Heart left ventricle (tissue), 16 donors: Measurements from ENCODE around the gene PLK5. TPM values are rescaled to one million over a fixed set of nuclear protein-coding genes. Genes with fewer than 3 reads are reported as not detected.

Experiments
- ATAC-seq, 4 donors: fragments of 200-7000 bp; cut with Tn5 transposase; one replicate each; pipeline ENCODE4 v1.9.1; 2020 to 2022; ENCODE audit warnings: moderate library complexity in 4 of 4, mild to moderate bottlenecking in 3 of 4, moderate number of reproducible peaks in 1 of 4
- DNase-seq, 5 donors: peaks; one replicate each; pipeline ENCODE4 v3.0.0-alpha.2; 2020
- H3K27ac ChIP-seq, 12 donors: fragments of 200-600 bp; sonication (generic) in 4 of 12; one replicate each; pipeline versions ENCODE4 v1.5.0 to v1.8.0; 2016 to 2022; ENCODE audit warnings: mild to moderate bottlenecking in 2 of 12
- H3K27me3 ChIP-seq, 9 donors: fragments of 200-600 bp; sonication (generic) in 2 of 9; one replicate each; pipeline versions ENCODE4 v1.5.1 to v1.8.0; 2016 to 2022; ENCODE audit warnings: mild to moderate bottlenecking in 3 of 9
- H3K36me3 ChIP-seq, 9 donors: fragments of 200-600 bp; sonication (generic) in 2 of 9; one replicate each; pipeline versions ENCODE4 v1.5.0 to v1.8.0; 2018 to 2022; ENCODE audit warnings: mild to moderate bottlenecking in 2 of 9
- H3K4me1 ChIP-seq, 12 donors: fragments of 200-600 bp; sonication (generic) in 4 of 12; one replicate each; pipeline versions ENCODE4 v1.5.0 to v1.8.0; 2016 to 2022; ENCODE audit warnings: mild to moderate bottlenecking in 3 of 12
- H3K4me3 ChIP-seq, 12 donors: fragments of 200-600 bp; sonication (generic) in 4 of 12; one replicate each; pipeline versions ENCODE4 v1.5.0 to v1.8.0; 2017 to 2022; ENCODE audit warnings: mild to moderate bottlenecking in 9 of 12, moderate library complexity in 4 of 12
- H3K9me3 ChIP-seq, 12 donors: fragments of 200-600 bp; sonication (generic) in 4 of 12; one replicate each; pipeline versions ENCODE4 v1.5.0 to v1.8.0; 2016 to 2022; ENCODE audit warnings: mild to moderate bottlenecking in 1 of 12
- POLR2A ChIP-seq, 2 donors: fragments of 450-650 bp; IDR thresholded peaks; one replicate each; pipeline ENCODE4 v1.6.1; 2017; ENCODE audit warnings: antibody characterized with exemption in 2 of 2, mild to moderate bottlenecking in 2 of 2, moderate library complexity in 2 of 2
- WGBS, 4 donors: extraction: QIAGEN DNeasy Blood & Tissue Kit in 2 of 4; methylation state at CpG; one replicate each; pipeline versions ENCODE4 v1.1.5 to v1.1.7; 2013 to 2018; 5-methylcytosine and 5-hydroxymethylcytosine counted together
- intact Hi-C, 10 donors: fragments of 100-400 bp; cut with DNase I; formaldehyde crosslinking; loops; one replicate each; pipeline versions ENCODE4 v1.11.1 to v1.14.2; 2022
- polyA plus RNA-seq, 2 donors: library from polyadenylated mRNA; stranded (reverse); fragments of 200-250 nt; gene quantifications; one replicate each; pipeline ENCODE4 v1.2.3, GENCODE V29; 2013
- total RNA-seq, 9 donors: library from RNA; depleted of rRNA in 2 of 9; stranded (reverse); fragments of >200 nt in 2 of 9; fragmentation: NEBNext Ultra II Directional in 3 of 9; extraction: Animal tissue kit (Norgen Biotek cat#: 25700) in 3 of 9; gene quantifications; one replicate each; pipeline versions ENCODE4 v1.1.0 to v1.2.4, GENCODE V29; 2016 to 2023
- TF ChIP-seq, protein P1 (sequence below), 12 donors: fragments of 200-600 bp; sonication (generic) in 4 of 12; IDR thresholded peaks; one replicate each; pipeline versions ENCODE4 v1.5.0 to v1.8.0; 2018 to 2022; ENCODE audit warnings: antibody characterized with exemption in 12 of 12, mild to moderate bottlenecking in 5 of 12
- donor health status: ischemic (EF 13 %, LVEDD 7.1; RV severe dilation, severe dysfunction).
- donor health status: healthy with polysubstance abuse.
- donor health status: DM: no; HTN: yes; CAD: no.
- donor health status: DM: no; HTN: no; CAD: no.
- donor health status: ischemic (EF 25% LVEDD 6.9; RV normal size, moderate dysfunction).
- donor health status: ischemic (EF 25% LVEDD 5.7; RV mildly dilated, moderate dysfunction).
- donor health status: healthy.
- donor health status: DM: yes; HTN: yes; CAD: no.
- donor health status: ischemic (EF 35%, LVEDD 5.7; RV mildly dilated, moderate dysfunction).
- donor health status: nonischemic (EF 11% LVEDD 7.7; RV severe dilation, severe dysfunction).
- donor health status: DM: yes; HTN: yes; CAD: no.
- donor health status: PGD.
- donor health status: ischemic (EF 29% LVEDD 5.4; RV normal size, mild dysfunction).
- donor health status: nonischemic (EF 23%, LVEDD 6.1; RV moderate dilation, normal function).

PLK5 gene
- total and polyA plus RNA-seq, 11 donors = 0.17 to 0.30 TPM; not detected in 9

DNA sequence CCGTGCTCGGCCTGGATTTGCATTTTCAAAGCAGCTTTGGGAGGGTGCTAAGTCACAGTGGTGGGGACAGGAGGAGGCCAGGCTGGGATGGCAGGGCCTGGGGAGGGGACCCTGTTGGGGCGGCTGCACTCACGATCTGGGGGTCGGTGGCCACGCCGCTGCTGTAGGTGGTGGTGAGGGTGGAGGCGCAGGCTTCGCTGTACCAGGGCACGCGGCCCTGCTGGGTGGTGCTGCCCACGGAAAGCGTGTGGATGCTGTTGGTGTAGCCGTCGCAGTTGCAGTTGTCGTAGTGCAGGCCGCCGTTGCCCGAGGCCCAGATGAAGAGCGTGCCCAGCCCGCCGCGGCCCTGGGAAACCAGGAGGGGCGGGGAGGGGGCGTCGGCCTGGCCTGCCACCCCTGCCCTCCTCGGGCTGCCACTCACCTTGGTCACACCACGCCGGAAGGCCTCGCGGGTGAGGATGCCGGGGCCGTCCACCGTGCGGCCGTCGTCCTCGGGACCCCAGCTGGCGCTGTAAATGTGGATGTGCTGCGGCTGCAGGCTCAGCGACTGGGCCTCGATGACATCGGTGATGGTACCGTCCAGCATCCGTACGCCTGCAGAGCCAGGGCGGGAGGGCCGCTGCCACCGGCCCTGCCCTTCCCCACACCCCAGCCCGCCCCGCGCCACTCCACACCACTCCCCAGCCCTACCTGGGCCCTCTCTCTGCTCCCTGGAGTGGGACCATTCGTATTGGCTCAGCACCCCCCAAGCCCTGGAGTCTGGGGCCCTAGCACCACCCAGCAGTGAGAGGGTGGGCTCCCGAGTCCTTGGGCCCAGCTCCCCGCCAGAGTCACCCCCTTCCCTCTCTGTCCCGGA, 36.9 kb upstream of the PLK5 start:
- intact Hi-C loops = no loop called here
- no peak overlapping the region for H3K4me3 ChIP-seq
- peaks cover 0 to 6% (median 0%) of the 10 kb centered on the region in 9 donors for H3K27me3 ChIP-seq
- no peaks in the 10 kb centered on the region for H3K9me3 ChIP-seq
- DNase-seq (peak in 1 of 5 donors; percentile 17), ATAC-seq (no peak)
- H3K36me3 ChIP-seq = no peaks in the 10 kb centered on the region
- H3K4me1 ChIP-seq = peaks cover 3 to 20% (median 14%) of the 10 kb centered on the region in 12 donors
- WGBS, 4 donors = 91 to 94% (median 93%) methylated on average over 45 to 56 of the region's 56 CpGs
- TF ChIP-seq, protein P1, sequence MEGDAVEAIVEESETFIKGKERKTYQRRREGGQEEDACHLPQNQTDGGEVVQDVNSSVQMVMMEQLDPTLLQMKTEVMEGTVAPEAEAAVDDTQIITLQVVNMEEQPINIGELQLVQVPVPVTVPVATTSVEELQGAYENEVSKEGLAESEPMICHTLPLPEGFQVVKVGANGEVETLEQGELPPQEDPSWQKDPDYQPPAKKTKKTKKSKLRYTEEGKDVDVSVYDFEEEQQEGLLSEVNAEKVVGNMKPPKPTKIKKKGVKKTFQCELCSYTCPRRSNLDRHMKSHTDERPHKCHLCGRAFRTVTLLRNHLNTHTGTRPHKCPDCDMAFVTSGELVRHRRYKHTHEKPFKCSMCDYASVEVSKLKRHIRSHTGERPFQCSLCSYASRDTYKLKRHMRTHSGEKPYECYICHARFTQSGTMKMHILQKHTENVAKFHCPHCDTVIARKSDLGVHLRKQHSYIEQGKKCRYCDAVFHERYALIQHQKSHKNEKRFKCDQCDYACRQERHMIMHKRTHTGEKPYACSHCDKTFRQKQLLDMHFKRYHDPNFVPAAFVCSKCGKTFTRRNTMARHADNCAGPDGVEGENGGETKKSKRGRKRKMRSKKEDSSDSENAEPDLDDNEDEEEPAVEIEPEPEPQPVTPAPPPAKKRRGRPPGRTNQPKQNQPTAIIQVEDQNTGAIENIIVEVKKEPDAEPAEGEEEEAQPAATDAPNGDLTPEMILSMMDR (IDR thresholded peaks at IDR 0.05) = no peak
- no peak for TF ChIP-seq POLR2A (IDR thresholded peaks at IDR 0.05)
- no peak overlapping the region for H3K27ac ChIP-seq

DNA sequence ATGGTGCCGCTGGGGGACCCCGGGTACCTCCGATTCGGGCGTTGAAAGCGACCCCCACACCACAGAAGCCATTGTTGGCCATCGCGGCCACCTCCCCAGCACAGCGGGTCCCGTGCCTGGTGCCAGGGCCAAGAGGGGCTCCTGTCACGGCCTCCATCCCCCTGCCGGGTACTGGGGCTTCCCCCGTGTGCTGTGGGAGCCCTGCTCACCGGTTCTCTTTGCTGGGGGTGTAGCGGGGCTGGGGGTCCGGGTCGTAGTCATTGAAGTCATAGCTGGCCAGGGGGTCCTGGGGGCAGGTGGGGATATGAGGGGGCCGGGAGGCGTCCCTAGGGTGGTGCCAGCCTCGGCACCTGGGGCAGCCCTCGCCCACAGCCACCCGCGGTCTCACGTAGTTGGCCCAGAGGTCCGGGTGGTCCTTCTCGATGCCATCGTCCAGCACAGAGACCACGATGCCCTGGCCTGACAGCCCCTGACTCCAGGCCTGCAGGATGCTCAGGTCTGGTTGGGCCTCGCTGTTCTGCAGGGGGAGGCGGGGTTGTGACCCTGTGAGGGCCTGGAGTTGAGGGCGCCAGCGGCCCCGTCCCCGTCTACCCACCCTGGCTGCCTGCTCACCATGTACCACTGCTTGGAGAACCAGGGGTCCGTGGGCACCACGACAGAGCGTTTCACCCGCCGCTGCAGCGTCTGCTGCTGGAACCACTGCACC, 36.1 kb upstream of the PLK5 start:
- ATAC-seq = no peak
- peak in 1 of 5 donors; percentile 19 for DNase-seq
- TF ChIP-seq, protein P1 (IDR thresholded peaks at IDR 0.05) = no peak
- TF ChIP-seq POLR2A (IDR thresholded peaks at IDR 0.05) = no peak
- Histone ChIP-seq H3K36me3 (no peaks in the 10 kb centered on the region), H3K27me3 (peaks cover 0 to 12% (median 0%) of the 10 kb centered on the region in 9 donors), H3K27ac (no peak overlapping the region), H3K4me3 (no peak overlapping the region), H3K9me3 (no peaks in the 10 kb centered on the region), H3K4me1 (peaks cover 3 to 22% (median 14%) of the 10 kb centered on the region in 12 donors)
- intact Hi-C loops = no loop called here
- 90 to 93% (median 92%) methylated on average over 24 to 40 of the region's 40 CpGs for WGBS, 4 donors

DNA sequence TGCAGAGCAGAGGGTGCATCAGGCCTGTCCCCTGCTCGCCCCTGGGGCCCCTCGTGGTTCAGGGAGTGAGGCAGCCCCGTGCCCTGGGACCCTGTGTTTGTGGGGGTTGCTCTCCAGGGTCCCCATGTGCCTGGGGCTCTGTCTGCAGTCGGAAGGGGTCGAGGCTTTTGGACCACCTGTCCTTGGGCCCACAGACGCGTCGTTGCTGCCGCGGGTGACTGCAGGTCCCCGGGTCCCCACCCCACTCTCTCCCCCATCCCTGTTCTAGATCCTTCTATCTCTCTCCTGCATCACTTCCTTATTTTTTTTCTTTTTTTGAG, 35.6 kb upstream of the PLK5 start:
- H3K4me1 ChIP-seq = peaks cover 3 to 28% (median 14%) of the 10 kb centered on the region in 12 donors
- H3K27ac ChIP-seq = no peak overlapping the region
- peaks cover 0 to 13% (median 0%) of the 10 kb centered on the region in 9 donors for H3K27me3 ChIP-seq
- no peak for DNase-seq
- H3K9me3 ChIP-seq = no peaks in the 10 kb centered on the region
- TF ChIP-seq, protein P1 (IDR thresholded peaks at IDR 0.05) = no peak
- TF ChIP-seq POLR2A (IDR thresholded peaks at IDR 0.05) = no peak
- no peaks in the 10 kb centered on the region for H3K36me3 ChIP-seq
- intact Hi-C loops = no loop called here
- 85 to 96% (median 89%) methylated on average over 9 to 11 of the region's 11 CpGs for WGBS, 4 donors
- no peak overlapping the region for H3K4me3 ChIP-seq
- no peak for ATAC-seq
